ENCODE measurements around the gene FHAD1. TPM values are rescaled to one million over a fixed set of nuclear protein-coding genes. Genes with fewer than 3 reads are reported as not detected.

The FHAD1 gene
- total and polyA plus RNA-seq, 9 of the 15 experiments (the other 6 are each of a cell fraction or from before 2014, with no cell fraction given): 0.32 to 2.1 (median 1.5) TPM; not detected in 1

GRCh38 chr1:15273274-15273673, 26.3 kb downstream of the FHAD1 start (continued):
- TF ChIP-seq ZBTB34 (CRISPR knock-in tag; IDR thresholded peaks at IDR 0.05) (no peak), ZNF41 (CRISPR knock-in tag; conservative IDR thresholded peaks at IDR 0.05) (no peak), ZC3H11A (IDR thresholded peaks at IDR 0.05; ENCODE audit: low read depth, low read length) (no peak), ZNF507 (tag; conservative IDR thresholded peaks at IDR 0.05) (no peak), GATA2 (CRISPR knock-in tag; IDR thresholded peaks at IDR 0.05) (no peak), FOS (IDR thresholded peaks at IDR 0.05; ENCODE audit: extremely low read depth, insufficient read length) (no peak), TCF7 (IDR thresholded peaks at IDR 0.05; ENCODE audit: borderline replicate concordance) (no peak), ZFP30 (CRISPR knock-in tag; IDR thresholded peaks at IDR 0.05; ENCODE audit: borderline replicate concordance) (no peak)

- Histone ChIP-seq H3K4me3 (no peak overlapping the region), H3K27me3 (ENCODE audit: control insufficient read depth in 2 of 2, insufficient read depth in 2 of 2, low read length in 2 of 2) (peaks cover 31 to 53% of the 10 kb centered on the region in 2 experiments), H3K27ac (ENCODE audit: extremely low read depth, low read depth, low read length) (no peak overlapping the region), H2AFZ (ENCODE audit: low read depth, low read length) (no peak overlapping the region), H3K36me3 (ENCODE audit: control insufficient read depth, insufficient read depth, low read length) (no peaks in the 10 kb centered on the region), H3K9me3 (replicated peaks; ENCODE audit: control insufficient read depth, insufficient read depth, low read depth, low read length) (no peaks in the 10 kb centered on the region), H3K4me1 (replicated peaks in 1 of 2; ENCODE audit: control insufficient read depth in 2 of 2, insufficient read depth in 2 of 2, low read length in 2 of 2) (peaks cover 0 to 3% of the 10 kb centered on the region in 2 experiments; a peak in 3 of 5 replicates), H4K20me1 (replicated peaks; ENCODE audit: control insufficient read depth, insufficient read depth, low read length) (no peaks in the 10 kb centered on the region), H3K9me1 (ENCODE audit: control insufficient read depth, insufficient read depth, low read length) (no peaks in the 10 kb centered on the region), H3K79me2 (ENCODE audit: control insufficient read depth, insufficient read depth, low read length) (no peaks in the 10 kb centered on the region), H3K4me2 (ENCODE audit: insufficient read depth, low read length) (no peak overlapping the region), H3K9ac (ENCODE audit: insufficient read depth in 1 of 2, low read depth in 2 of 2, low read length in 2 of 2) (no peak overlapping the region)
- BruUV-seq (replicated peaks): no TSS peak
- ChIA-PET CTCF (ENCODE audit: low intra/inter-chr PET ratio) (no interaction called here), POLR2A (interaction anchor here (1.4 kb wide), 1 partner anchor 11 kb away, joined by 4 read pairs; no protein-coding TSS in a partner anchor)
- DNase-seq (ENCODE audit: extremely low read depth in 1 of 4, low spot score in 3 of 4) (no peak), FAIRE-seq (no peak), ATAC-seq (no peak)
- in situ Hi-C loops (cut with MboI) (loop anchor here (10.0 kb wide), 1 partner anchor 151 kb away; no protein-coding TSS in a partner anchor), intact Hi-C loops (cut with micrococcal nuclease) (no loop called here)
- 5% methylated on average over 10 of the region's 10 CpGs for WGBS (ENCODE audit: insufficient coverage, low coverage, missing lambda C conversion rate)
- TF ChIP-seq ATF3 (IDR thresholded peaks at IDR 0.05) (0 out of 2 replicates have a peak, but pooled peaks have one; percentile 19), ATF3 (CRISPR knock-in tag; conservative IDR thresholded peaks at IDR 0.05) (no peak), E2F1 (CRISPR knock-in tag; IDR thresholded peaks at IDR 0.05) (no peak)
Observed at GRCh38 chr1:15275921-15276683, 29.1 kb downstream of the FHAD1 start.

All from K562 (cell line).